WTC11 (cell line): ENCODE measurements around the gene ACSS2. TPM values are rescaled to one million over a fixed set of nuclear protein-coding genes. Genes with fewer than 3 reads are reported as not detected.

Experiments
- ATAC-seq: fragments of 200-7000 bp; cut with Tn5 transposase; 2 replicates; pipeline ENCODE4 v1.10.0; 2021; ENCODE audit warnings: mild to moderate bottlenecking, moderate library complexity
- CTCF ChIA-PET: fragments of 300-600 bp; sonication (Branson Sonifier 250); formaldehyde crosslinking; loops from one replicate; lab custom pipeline; 2021; ENCODE audit warnings: antibody characterized with exemption; lab: Charles Lee
- POLR2A ChIA-PET: fragments of 350-600 bp; sonication (Branson Sonifier 250); formaldehyde crosslinking; loops from one replicate; lab custom pipeline; 2021; ENCODE audit warnings: antibody characterized with exemption; lab: Charles Lee
- DNase-seq: peaks from one replicate; pipeline ENCODE4 v3.0.0; 2021; ENCODE audit warnings: low spot score
- H3K27ac Mint-ChIP-seq: 2 replicates; pipeline ENCODE4 v1.8.0; 2021; ENCODE audit warnings: mixed read lengths
- H3K27me3 Mint-ChIP-seq: 2 replicates; pipeline ENCODE4 v1.8.0; 2021; ENCODE audit warnings: low read depth, mild to moderate bottlenecking, moderate library complexity, mixed read lengths
- H3K36me3 Mint-ChIP-seq: 2 replicates; pipeline ENCODE4 v1.8.0; 2021; ENCODE audit warnings: mixed read lengths
- H3K4me1 Mint-ChIP-seq: 2 replicates; pipeline ENCODE4 v1.8.0; 2022; ENCODE audit warnings: mixed read lengths
- H3K4me3 Mint-ChIP-seq: 2 replicates; pipeline ENCODE4 v1.8.0; 2021; ENCODE audit warnings: mild to moderate bottlenecking, moderate library complexity, mixed read lengths
- H3K9me3 Mint-ChIP-seq: 2 replicates; pipeline ENCODE4 v1.8.0; 2021; ENCODE audit warnings: mixed read lengths
- AR ChIP-seq: fragments of 250-450 bp; sonication (Bioruptor Pico); IDR thresholded peaks from 2 replicates; pipeline ENCODE4 v1.9.0; 2021; ENCODE audit warnings: mild to moderate bottlenecking
- CREB1 ChIP-seq: sonication (generic); formaldehyde crosslinking; IDR thresholded peaks from 2 replicates; pipeline ENCODE4 v1.8.0; 2023; ENCODE audit warnings: mild to moderate bottlenecking, missing genetic modification reagents
- CREM ChIP-seq: sonication (generic); formaldehyde crosslinking; IDR thresholded peaks from 2 replicates; pipeline ENCODE4 v1.8.1; 2022; ENCODE audit warnings: mild to moderate bottlenecking, missing genetic modification reagents, moderate library complexity
- E2F1 ChIP-seq: sonication (generic); formaldehyde crosslinking; IDR thresholded peaks from 2 replicates; pipeline ENCODE4 v1.8.0; 2022; ENCODE audit warnings: mild to moderate bottlenecking, missing genetic modification reagents
- ELF4 ChIP-seq: sonication (generic); formaldehyde crosslinking; IDR thresholded peaks from 2 replicates; pipeline ENCODE4 v1.8.1; 2022; ENCODE audit warnings: low read depth, mild to moderate bottlenecking, moderate library complexity, missing genetic modification reagents
- FOXP4 ChIP-seq: sonication (generic); formaldehyde crosslinking; IDR thresholded peaks from 2 replicates; pipeline ENCODE4 v1.8.0; 2022; ENCODE audit warnings: mild to moderate bottlenecking, missing genetic modification reagents
- GRHL2 ChIP-seq: fragments of 250-450 bp; sonication (Bioruptor Pico); IDR thresholded peaks from 2 replicates; pipeline ENCODE4 v1.8.0; 2022; ENCODE audit warnings: mild to moderate bottlenecking, moderate library complexity; ENCODE audit not compliant: insufficient replicate concordance, severe bottlenecking
- HMGA2 ChIP-seq: fragments of 250-450 bp; sonication (Bioruptor Pico); IDR thresholded peaks from 2 replicates; pipeline ENCODE4 v1.4.0; 2021; ENCODE audit warnings: mild to moderate bottlenecking, moderate library complexity
- JUN ChIP-seq: sonication (generic); formaldehyde crosslinking; IDR thresholded peaks from 2 replicates; pipeline ENCODE4 v1.8.0; 2023; ENCODE audit warnings: mild to moderate bottlenecking, missing genetic modification reagents
- MAX ChIP-seq: sonication (generic); formaldehyde crosslinking; IDR thresholded peaks from 2 replicates; pipeline ENCODE4 v1.8.0; 2022; ENCODE audit warnings: mild to moderate bottlenecking, missing genetic modification reagents
- MXD4 ChIP-seq: fragments of 250-450 bp; sonication (Bioruptor Pico); IDR thresholded peaks from 2 replicates; pipeline ENCODE4 v1.8.0; 2021; ENCODE audit warnings: mild to moderate bottlenecking, moderate library complexity, borderline replicate concordance
- NFYB ChIP-seq: sonication (generic); formaldehyde crosslinking; conservative IDR thresholded peaks from 2 replicates; pipeline ENCODE4 v1.8.0; 2022; ENCODE audit warnings: low read depth, missing genetic modification reagents
- NR3C1 ChIP-seq: sonication (generic); formaldehyde crosslinking; conservative IDR thresholded peaks from 2 replicates; pipeline ENCODE4 v1.8.1; 2023; ENCODE audit warnings: low read depth, mild to moderate bottlenecking, missing genetic modification reagents
- SMAD3 ChIP-seq: sonication (generic); formaldehyde crosslinking; IDR thresholded peaks from 2 replicates; pipeline ENCODE4 v1.8.0; 2022; ENCODE audit warnings: missing genetic modification reagents, mild to moderate bottlenecking, borderline replicate concordance
- SP1 ChIP-seq: sonication (generic); formaldehyde crosslinking; conservative IDR thresholded peaks from 2 replicates; pipeline ENCODE4 v1.8.1; 2022; ENCODE audit warnings: missing genetic modification reagents
- TP53 ChIP-seq: sonication (generic); formaldehyde crosslinking; IDR thresholded peaks from 2 replicates; pipeline ENCODE4 v1.8.1; 2023; ENCODE audit warnings: mild to moderate bottlenecking, missing genetic modification reagents
- ZNF263 ChIP-seq: sonication (generic); formaldehyde crosslinking; IDR thresholded peaks from 2 replicates; pipeline ENCODE4 v1.8.1; 2022; ENCODE audit warnings: low read depth, mild to moderate bottlenecking, moderate library complexity, missing genetic modification reagents
- ZNF281 ChIP-seq: sonication (generic); formaldehyde crosslinking; IDR thresholded peaks from 2 replicates; pipeline ENCODE4 v1.8.0; 2023; ENCODE audit warnings: mild to moderate bottlenecking, missing genetic modification reagents
- ZNF532 ChIP-seq: fragments of 250-450 bp; sonication (Bioruptor Pico); IDR thresholded peaks from 2 replicates; pipeline ENCODE4 v1.9.0; 2021; ENCODE audit warnings: mild to moderate bottlenecking, borderline replicate concordance
- total RNA-seq: library from RNA; stranded (reverse); gene quantifications from 3 replicates; pipeline ENCODE4 v1.2.3, GENCODE V29; 2021
- TF ChIP-seq, protein P1 (sequence below): sonication (generic); formaldehyde crosslinking; IDR thresholded peaks from 2 replicates; pipeline ENCODE4 v1.8.1; 2022; ENCODE audit warnings: mild to moderate bottlenecking, moderate library complexity, missing genetic modification reagents
- TF ChIP-seq, protein P2 (sequence below): sonication (generic); formaldehyde crosslinking; conservative IDR thresholded peaks from 2 replicates; pipeline ENCODE4 v1.8.1; 2022; ENCODE audit warnings: mild to moderate bottlenecking, missing genetic modification reagents

Gene ACSS2
- total RNA-seq, 1 experiment from 2014 or later, result 28.9 TPM

DNA sequence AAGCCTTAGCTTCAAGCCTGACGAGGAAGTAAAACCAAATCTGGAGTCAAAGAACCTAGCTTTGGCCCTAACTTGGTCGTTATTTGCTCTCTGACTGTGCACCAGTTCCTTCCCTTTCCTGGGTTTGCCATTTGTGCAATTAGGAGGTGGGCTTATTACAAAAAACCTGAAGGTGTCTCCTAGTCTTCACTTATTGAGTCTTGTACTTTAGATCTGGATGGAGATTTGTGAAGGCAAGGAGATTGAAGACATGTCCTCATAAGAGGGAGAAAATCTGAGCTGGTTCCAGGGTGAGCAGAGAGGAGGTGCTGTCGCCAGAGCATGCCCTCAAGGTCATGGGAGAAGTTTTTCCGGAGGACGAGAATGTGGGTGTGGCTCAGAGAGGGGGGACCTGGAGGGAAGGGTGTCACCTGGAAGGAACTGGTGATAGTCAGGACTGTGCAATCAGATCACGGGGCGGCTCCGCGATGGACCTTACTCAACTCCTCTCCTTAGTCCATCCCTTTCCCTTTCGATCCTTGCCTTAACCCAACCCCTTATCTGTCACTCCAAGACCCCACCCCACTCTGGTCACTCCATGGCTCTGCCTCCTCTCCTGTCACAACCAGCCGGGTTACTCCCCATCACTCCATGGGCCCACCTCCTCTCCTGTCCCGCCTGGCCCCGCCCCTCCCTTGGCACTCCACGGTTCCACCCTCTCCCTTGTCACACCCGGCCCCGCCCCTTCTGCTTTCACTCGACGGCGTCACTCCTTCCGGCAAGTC is 588 bp upstream of the ACSS2 start:
- H3K36me3 Mint-ChIP-seq, result no peaks in the 10 kb centered on the region
- ATAC-seq, result peak; percentile 90
- H3K9me3 Mint-ChIP-seq, result no peaks in the 10 kb centered on the region
- peaks cover 50% of the 10 kb centered on the region for H3K4me1 Mint-ChIP-seq
- ChIA-PET POLR2A (interaction anchor here (0.6 to 0.9 kb wide), 5 partner anchors 11 to 387 kb away, joined by 3 to 4 read pairs (median 3); no protein-coding TSS in a partner anchor), CTCF (interaction anchor here (0.5 to 7.7 kb wide), 24 partner anchors 12 to 808 kb away, joined by 3 to 152 read pairs (median 3); partner anchors contain the start of genes EDEM2, GSS, MMP24OS and MYH7B)
- H3K27me3 Mint-ChIP-seq, result peaks cover 35% of the 10 kb centered on the region
- peak; percentile 100 for DNase-seq
- H3K4me3 Mint-ChIP-seq, result peak overlapping the region; percentile 98
- H3K27ac Mint-ChIP-seq, result peak overlapping the region; percentile 98
- TF ChIP-seq SMAD3 (CRISPR knock-in tag), result no peak
- TF ChIP-seq ZNF263 (CRISPR knock-in tag), result no peak
- TF ChIP-seq E2F1 (CRISPR knock-in tag), result no peak
- no peak for TF ChIP-seq MXD4 (CRISPR knock-in tag)
- TF ChIP-seq, protein P1, sequence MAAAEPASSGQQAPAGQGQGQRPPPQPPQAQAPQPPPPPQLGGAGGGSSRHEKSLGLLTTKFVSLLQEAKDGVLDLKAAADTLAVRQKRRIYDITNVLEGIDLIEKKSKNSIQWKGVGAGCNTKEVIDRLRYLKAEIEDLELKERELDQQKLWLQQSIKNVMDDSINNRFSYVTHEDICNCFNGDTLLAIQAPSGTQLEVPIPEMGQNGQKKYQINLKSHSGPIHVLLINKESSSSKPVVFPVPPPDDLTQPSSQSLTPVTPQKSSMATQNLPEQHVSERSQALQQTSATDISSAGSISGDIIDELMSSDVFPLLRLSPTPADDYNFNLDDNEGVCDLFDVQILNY (CRISPR knock-in tag), result no peak
- no peak for TF ChIP-seq AR
- TF ChIP-seq ZNF281, result no peak
- TF ChIP-seq CREM (CRISPR knock-in tag), result no peak
- TF ChIP-seq MAX (CRISPR knock-in tag), result no peak
- TF ChIP-seq NR3C1 (CRISPR knock-in tag), result no peak
- no peak for TF ChIP-seq TP53 (CRISPR knock-in tag)
- no peak for TF ChIP-seq JUN
- TF ChIP-seq SP1 (CRISPR knock-in tag), result peak; percentile 60
- TF ChIP-seq NFYB, result no peak
- no peak for TF ChIP-seq ZNF532
- TF ChIP-seq ELF4, result no peak
- TF ChIP-seq FOXP4 (CRISPR knock-in tag), result no peak
- TF ChIP-seq GRHL2 (CRISPR knock-in tag), result no peak
- no peak for TF ChIP-seq HMGA2
- no peak for TF ChIP-seq CREB1 (CRISPR knock-in tag)
- TF ChIP-seq, protein P2, sequence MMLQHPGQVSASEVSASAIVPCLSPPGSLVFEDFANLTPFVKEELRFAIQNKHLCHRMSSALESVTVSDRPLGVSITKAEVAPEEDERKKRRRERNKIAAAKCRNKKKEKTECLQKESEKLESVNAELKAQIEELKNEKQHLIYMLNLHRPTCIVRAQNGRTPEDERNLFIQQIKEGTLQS (CRISPR knock-in tag), result no peak
